GM18861 (cell line): Measurements from ENCODE around the gene DHCR7.

Experiments used
- ATAC-seq: cut with Tn5 transposase; IDR thresholded peaks from one replicate; pipeline ENCODE4 v1.9.1; 2021; ENCODE audit not compliant: unreplicated experiment

The DHCR7 gene

DNA sequence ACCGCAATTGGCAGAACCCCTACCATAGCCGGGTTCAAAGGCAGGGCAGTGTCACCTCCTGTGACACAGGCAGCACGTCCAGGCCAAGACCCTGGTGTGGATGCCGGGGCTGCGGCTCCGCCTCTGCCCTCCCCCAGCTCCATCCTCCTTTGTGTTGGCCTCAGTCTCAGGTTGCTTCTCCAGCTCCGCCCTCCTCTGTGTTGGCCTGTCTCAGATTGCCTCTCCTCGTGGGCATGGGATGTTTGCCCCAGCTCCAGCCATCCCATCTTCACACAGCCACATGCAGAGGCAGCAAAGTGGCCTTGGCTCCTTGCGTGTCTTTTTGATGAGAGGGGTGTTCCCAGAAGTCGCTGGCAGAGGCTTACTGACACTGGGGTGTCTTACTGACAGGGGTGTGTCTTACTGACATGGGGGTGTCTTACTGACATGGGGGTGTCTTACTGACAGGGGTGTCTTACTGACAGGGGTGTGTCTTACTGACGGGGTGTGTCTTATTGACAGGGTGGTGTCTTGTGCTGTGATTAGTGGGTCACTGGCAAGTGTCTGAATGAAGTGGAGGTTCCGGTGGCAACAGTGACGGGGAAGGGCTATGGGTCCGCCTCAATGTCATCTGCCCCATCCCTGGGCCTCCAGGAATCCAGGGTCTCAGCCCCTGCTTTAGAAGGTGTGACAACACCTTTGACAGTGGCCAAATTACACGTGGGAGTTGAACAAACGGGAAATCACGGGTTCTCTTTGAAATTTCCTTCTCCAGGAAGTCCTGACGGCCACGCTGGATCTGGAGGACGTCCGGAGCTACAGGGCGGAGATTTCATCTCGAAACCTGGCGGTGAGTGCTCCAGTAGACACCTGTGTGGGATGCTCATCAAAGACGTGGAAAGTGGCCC is 29.7 kb upstream of the DHCR7 start:
- no peak for ATAC-seq

DNA sequence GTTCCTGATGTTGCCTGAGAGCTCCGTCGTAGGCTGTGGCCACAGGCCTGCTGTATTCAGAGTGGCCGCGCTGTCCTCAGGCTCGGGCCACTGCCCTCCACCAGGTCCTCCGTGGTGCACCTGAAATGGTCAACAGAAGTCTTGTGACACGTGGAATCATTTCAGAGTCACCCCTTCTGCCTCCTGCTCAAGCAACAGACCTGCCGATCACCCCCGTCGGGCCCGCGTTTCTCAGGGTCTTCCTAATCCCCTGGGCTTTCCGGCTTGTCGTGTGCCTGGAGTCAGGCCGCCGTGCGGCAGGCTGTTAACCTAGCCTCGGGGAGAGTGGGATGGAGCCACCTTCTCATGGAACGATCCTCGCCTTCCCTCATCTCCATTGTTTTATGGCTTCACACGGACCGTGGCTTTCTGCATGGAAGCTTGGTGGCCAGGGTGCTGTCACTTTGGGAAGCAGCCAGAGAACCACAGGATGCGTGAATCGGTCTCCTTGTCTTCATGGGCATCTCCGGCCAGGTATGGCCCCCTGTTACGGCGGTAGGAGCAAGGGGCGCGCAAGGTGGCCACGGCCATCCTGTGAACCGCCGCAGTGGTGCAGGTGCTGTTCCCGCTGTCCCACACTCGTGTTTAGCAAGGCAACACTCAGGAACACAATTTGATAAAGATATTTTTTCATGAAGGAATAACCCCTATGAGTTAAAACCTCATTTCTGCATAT is 28.9 kb upstream of the DHCR7 start:
- ATAC-seq = no peak

DNA sequence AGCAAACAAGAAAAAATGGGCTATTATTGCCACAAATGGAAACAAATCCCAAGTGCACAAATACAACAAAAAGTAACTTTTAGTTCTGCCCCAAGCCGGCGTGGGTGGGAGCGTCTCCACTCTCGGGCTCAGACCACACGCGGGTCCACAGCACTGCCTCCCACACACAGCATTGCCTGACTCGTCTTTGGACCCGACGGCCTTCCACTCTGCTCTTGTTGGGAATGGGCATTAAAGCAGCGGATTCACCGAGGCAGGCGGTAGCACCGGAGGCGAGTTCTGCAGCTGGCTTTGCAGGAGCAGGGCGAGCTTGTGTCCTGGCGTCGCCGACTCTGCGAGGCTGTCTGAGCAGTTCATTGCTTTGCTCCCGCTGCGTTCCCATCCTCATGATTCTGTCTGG is 27.8 kb upstream of the DHCR7 start:
- ATAC-seq = no peak

DNA sequence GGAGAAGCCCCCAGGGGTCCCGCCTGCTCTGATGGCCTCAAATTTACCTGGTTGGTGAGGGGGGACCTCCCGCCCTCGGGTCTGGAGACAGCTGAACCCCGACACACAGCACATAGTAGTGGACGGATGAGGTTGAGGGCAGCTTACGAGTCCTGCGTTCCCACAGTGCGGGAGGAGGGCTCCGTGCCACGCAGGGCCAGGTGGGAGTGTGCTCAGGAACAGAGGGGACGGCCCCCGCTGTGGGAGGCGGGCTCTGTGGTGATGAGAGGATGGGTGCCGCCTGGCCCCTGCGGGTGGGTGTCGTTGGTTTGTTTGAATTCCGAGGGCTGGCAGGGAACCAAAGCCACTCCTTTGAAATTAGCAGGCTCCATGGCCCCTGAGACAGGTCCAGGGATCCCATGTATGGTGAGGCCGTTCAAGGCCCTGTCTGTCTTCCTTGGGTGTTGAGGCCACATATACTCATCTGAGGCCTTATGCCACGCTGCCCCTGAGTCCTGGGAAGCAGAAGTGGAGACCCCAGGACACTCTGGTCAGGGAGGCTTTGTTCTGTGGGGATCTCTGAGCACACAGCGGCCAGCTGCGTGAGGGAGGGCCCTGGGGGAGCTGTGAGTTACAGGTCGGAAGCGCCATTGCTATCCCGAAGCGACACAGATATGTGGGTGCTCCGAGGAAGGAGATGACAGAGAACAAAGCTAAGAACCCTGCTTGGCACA is 26.7 kb upstream of the DHCR7 start:
- ATAC-seq = no peak

DNA sequence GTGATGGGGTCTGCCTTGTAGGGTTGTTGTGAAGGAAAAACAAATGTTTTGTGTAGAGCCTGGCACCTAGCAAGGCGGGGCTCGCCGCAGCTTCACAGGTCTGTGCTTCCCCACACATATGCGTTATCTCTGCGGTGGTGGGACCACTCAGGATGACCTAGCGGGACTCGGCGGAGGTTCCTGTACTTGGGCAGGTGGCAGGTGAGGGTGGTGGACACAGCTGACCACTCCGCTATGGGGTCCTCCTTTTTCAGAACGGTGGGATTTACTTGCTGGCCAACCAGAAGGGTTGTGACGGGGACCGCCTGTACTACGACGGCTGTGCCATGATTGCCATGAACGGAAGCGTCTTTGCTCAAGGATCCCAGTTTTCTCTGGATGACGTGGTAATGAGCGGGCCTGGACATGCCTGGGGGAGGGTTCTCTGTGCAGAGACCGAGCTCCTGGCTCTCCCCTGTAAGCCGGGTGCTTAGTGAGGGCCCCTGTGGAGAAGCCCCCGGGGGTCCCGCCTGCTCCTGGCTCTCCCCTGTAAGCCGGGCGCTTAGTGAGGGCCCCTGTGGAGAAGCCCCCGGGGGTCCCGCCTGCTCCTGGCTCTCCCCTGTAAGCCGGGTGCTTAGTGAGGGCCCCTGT is 26.1 kb upstream of the DHCR7 start:
- no peak for ATAC-seq

DNA sequence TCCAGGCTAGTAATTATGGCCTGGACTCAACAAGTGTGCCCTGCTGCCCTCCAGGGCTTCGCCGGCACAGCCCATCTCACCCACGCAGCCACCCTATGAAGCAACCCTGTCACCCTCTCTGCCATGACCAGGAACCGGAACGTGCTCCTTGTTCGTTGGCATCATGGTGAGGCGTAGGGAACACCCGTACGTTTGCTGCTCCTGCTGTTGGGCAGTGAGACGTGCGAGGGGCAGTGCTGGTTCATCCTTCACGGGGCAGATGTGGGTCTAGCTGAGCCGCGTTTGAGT is 25.5 kb upstream of the DHCR7 start:
- no peak for ATAC-seq

DNA sequence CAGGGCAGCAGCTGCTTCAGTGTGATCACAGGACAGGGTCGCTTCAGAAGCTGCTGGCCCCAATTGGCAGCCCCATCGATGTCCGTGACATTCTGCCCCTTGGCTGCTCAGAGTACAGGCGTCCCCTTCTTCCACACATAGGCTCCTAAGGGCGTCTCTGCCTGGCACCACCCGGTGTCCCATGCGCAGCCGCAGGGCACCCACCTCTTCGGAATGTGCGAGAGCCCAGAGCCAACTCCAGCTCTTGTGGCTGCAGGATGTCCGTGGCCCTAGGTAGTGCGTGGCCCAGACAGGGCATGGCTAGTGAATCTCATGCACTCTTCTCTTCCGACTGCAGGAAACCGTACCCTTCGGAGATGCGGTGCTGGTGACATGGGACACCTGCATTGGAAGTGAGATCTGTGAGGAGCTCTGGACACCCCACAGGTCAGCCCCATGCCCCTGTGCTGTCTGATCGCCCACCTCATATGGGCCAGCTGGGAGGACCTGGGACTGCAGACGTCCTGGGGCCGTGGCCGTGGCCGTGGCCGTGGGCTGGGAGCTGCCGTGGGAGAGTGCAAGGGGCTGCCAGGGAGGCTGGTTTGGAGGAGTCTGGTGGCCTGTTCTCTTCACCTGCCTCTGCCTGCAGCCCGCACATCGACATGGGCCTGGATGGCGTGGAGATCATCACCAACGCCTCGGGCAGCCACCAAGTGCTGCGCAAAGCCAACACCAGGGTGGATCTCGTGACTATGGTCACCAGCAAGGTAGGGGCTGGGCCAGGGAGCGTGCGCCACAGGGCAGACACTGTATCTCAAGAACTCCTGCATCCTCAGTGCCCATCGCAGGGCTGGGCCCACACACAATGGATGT is 25.0 kb upstream of the DHCR7 start:
- no peak for ATAC-seq

DNA sequence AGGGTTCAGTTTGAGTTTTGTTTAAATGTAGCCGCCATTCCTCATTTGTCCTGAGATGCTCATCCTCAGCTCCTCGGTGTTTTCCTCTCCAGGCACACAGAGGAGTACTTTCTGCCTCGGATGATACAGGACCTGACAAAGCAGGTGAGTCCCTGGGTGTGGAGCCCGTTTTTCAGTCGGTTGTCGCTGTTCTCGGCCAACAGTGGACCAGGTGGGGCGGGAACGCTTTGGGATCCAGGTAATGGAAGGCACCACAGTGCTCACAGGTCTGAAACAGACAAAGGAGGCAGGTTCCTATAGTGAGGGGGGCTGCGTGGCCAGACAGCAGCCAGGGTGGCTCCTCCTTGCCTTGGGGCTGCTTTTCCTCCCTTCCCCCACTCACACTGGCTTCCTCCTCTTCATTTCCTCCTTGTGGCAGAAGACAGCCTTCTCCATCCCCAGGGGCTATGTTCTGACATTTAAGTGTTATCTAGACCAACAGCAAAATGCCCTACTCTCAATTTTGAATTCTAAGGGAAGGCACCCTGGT is 24.2 kb upstream of the DHCR7 start:
- ATAC-seq = no peak

DNA sequence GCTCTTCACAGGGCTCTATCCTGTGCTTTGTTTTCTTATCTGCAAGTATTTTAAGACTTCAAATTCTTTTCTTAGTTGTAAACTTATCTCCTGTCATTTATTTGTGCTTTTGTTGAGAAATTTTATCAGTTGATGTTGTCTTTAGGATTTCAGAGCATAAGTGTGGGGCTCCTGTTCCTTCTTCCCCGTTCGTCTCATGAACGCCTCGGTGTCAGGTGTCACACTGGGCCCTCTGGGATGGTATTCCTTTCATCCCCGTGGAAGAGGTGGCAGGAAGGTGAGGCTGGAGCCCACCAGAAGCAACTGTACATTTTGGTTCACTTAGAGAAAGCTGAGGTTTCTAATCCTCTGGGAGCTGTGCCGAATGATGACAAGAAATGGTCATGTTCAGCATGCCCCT is 22.8 kb upstream of the DHCR7 start:
- ATAC-seq = no peak

DNA sequence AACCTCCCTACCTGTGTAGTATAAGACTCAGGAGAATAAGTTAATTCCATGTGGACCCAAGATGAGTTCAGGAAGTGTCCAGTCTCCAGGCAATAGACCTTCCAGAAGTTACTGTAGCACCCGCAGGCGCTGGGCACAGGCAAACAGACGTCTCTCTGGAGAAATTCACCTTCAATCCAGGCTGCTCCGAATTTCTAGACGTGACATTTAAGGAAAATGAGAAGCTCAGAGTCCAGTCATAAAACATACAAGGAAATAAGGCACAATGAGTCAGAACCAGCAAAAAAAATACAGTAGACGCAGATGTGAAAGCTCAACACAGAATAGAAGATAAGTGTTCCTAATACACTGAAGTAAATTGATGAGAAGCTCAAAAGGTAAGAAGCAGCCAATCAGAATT is 19.0 kb upstream of the DHCR7 start:
- ATAC-seq = no peak

DNA sequence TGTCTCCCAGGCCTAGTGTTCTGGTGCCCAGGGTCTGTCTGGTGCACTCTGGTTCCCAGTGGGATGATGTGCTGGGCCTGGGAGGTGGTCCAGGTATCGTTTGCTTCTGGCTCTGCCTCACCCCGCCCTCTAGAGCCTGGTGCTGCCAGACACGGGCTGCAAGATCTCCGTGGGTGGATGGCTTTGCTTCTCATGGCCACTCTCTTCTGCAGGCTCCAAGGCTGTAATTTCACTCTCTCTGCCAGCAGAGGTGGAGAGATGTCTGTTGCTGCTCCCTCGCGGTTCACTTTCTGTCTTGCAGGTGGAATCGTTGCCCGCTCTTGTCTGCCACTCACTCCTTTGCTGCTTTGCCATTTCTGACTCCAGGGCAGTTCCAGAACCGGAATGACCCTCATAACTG is 18.2 kb upstream of the DHCR7 start:
- ATAC-seq = no peak

DNA sequence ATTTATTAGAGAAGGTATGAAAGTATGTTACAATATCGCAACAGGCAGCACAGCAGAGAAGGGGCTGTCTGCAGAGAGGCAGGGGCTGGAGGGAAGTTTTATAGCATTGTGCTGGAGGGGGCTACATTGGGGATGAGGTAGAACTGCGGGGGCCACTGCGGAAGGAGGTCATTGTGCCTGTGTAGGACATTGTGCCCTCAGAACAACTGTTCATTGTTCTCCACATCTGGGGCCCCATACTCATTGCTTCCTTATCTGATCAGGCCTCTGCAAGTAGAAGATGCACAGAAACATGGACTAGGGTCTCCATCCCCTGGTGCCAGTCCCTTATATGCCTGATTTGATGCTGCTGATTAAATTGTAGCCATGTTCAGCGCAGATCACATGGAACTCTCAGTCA is 16.9 kb upstream of the DHCR7 start:
- no peak for ATAC-seq

DNA sequence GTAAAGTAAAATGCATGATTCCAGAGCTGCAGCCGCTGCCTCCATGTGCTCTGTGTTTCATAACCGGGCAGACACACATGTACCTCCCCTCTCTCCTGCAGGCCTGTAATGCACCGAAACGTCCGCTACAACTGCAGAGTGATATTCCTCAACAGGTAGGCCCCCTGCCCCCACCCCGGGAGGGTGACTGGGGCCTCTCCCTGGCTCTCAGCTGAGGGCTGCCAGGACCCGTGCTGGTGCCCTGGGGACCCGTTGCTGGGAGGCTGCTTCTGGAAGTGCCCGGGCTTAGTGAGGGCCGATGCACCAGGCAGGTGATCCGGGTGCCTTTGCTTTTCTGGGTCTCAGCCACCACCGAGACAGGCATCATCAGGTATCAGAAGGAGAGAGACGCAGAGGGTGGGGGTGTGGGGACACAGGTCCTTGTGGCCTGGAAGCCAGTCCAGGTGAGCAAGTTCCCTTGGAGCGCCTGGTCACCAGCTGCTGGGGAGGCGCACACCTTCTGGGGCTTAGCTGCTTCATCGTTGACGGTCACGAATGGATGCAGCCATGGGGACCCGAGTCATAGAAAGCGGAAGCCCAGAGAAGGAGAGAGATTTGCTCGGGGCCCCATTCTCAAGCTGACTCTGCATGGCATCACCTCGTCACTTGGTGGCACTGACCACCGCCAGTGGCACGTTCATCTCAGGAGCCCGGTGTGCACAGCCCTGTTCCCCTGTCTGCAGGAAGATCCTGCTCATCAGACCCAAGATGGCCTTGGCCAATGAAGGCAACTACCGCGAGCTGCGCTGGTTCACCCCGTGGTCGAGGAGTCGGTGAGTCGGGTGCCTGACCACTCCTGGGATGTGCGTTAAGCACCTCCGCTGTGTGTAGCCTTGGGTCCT is 15.4 kb upstream of the DHCR7 start:
- no peak for ATAC-seq

DNA sequence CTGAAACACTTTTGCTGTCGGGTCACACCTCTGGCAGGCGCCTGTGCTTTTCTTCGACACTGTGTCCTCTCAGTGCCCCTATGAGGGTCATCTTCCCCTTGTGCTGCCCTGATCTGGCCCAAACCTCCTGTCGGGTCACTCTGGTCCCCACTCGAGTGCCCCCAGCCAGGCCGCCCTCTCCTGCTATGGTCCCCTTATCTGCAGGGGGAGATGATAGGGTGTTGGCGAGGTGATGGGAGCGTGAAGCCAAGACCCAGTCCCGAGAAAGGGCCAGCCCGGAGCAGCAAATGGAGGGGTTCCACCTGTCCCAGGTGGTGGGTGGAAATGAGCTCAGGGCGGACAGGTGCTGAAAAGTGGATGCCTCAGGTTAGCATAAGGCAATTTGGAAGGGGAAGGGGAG is 14.5 kb upstream of the DHCR7 start:
- no peak for ATAC-seq

DNA sequence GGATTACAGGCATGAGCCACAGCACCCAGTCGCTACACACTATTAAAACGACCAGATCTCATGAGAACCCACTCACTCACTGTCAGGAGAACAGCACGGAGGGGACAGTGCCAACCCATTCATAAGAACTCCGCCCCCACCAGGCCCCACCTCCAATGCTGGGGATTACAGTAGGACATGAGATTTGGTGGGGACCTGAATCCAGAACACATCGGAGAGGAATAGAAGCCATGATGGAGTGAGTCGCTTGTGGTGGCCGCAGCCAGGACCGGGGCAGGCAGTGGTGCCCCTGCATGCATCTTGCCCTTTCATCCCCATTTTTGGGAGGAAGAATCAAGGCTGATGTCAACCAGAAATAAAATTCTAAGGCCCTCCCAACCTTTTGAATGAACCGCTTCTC is 13.5 kb upstream of the DHCR7 start:
- no peak for ATAC-seq

DNA sequence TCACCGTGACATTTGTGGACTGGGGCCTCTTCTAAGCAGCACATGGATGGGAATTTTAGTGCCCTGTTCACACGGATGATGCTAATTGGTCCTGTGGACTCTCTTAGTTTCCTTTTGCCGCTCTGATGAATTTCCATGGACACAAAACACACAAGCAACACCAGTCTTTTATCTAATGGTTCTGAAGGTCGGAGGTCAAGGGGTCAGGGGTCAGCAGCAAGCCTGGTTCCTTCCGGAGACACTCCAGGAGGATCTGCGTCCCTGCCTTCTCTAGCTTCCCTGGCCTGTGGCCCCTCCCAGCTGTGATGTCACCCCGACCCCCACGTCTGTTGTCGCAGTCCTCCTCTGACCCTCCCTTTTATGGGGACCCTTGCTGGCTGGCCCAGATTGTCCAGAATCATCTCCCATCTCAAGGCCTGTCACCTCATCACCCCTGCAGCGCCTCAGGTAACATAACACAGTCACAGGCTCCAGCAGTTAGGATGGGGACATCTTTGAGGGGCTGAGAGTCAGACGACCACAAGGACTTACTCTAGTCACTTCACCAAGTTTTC is 11.7 kb upstream of the DHCR7 start:
- no peak for ATAC-seq

DNA sequence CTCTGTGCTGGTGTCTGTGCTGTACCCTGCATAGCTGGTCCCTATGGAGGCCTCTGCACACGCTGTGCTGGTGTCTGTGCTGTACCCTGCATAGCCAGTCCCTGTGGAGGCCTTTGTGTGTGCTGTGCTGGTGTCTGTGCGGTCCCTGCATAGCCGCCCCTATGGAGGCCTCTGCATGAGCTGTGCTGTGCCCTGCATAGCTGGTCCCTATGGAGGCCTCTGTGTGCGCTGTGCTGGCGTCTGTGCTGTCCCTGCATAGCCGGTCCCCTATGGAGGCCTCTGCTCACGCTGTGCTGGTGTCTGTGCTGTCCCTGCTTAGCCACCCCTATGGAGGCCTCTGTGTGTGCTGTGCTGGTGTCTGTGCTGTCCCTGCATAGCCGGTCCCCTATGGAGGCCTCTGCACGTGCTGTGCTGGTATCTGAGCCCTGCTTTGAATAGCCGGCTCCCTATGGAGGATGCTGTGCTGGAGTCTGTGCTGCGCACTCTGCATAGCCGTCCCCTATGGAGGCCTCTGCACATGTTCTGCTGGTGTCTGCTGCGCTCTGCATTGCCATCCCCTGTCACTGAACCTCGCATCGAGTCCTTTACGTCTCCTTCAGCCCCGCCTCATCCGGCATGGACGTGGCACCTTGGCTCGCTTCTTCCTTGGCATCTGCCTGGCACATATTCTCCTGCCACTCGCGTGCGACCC is 11.0 kb upstream of the DHCR7 start:
- no peak for ATAC-seq
